CMK (cell line): ENCODE data around the gene RGCC.

Experiments used
- DNase-seq: peaks from one replicate; pipeline ENCODE4 v3.0.0-alpha.2; 2010; ENCODE audit warnings: low read depth

RGCC gene

GRCh38 chr13:41516166-41516565 is 58.8 kb downstream of the RGCC start:
- no peak for DNase-seq

GRCh38 chr13:41516760-41517159 is 59.4 kb downstream of the RGCC start:
- no peak for DNase-seq

GRCh38 chr13:41520016-41520659 is 62.8 kb downstream of the RGCC start:
- DNase-seq: no peak
